Sigmoid colon (tissue), 7 donors: ENCODE measurements around the gene ORC1. TPM values are rescaled to one million over a fixed set of nuclear protein-coding genes. Genes with fewer than 3 reads are reported as not detected.
A peak's percentile ranks its signal among the peaks of the same experiment; 100 is the strongest.
"Not testable (repeated sequence)": the region's sequence is repeated elsewhere in the genome, so short reads cannot be mapped to it uniquely, and the experiment has no call there.

Experiments used
- DNase-seq: peaks from one replicate; pipeline ENCODE4 v3.0.0-alpha.2; 2019
- H3K27ac ChIP-seq, 4 donors: fragments of 200-600 bp; sonication (generic); one replicate each; pipeline ENCODE4 v1.5.1; 2016 to 2019; ENCODE audit warnings: mild to moderate bottlenecking in 1 of 4
- H3K27me3 ChIP-seq, 3 donors: fragments of 200-600 bp; sonication (generic); one replicate each; pipeline ENCODE4 v1.5.1; 2019; ENCODE audit warnings: mild to moderate bottlenecking in 1 of 3
- H3K36me3 ChIP-seq, 4 donors: fragments of 200-600 bp; sonication (generic); one replicate each; pipeline ENCODE4 v1.5.1; 2016 to 2019
- H3K4me1 ChIP-seq, 4 donors: fragments of 200-600 bp; sonication (generic); one replicate each; pipeline ENCODE4 v1.5.1; 2017 to 2019
- H3K4me3 ChIP-seq, 4 donors: fragments of 200-600 bp; sonication (generic); one replicate each; pipeline ENCODE4 v1.5.1; 2017 to 2019; ENCODE audit warnings: mild to moderate bottlenecking in 2 of 4, moderate library complexity in 1 of 4
- H3K9me3 ChIP-seq, 4 donors: fragments of 200-600 bp in 3 of 4; sonication (generic) in 3 of 4; one replicate each; pipeline versions ENCODE4 v1.5.1 to v1.6.1; 2013 to 2019
- CTCF ChIP-seq, 4 experiments: fragments of 450-650 bp in 3 of 4; fragments of 200-600 bp in 1 of 4; IDR thresholded peaks; one replicate each; pipeline ENCODE4 v1.5.1; 2016 to 2019; ENCODE audit warnings: antibody characterized with exemption in 4 of 4, mild to moderate bottlenecking in 3 of 4, moderate library complexity in 2 of 4
- EP300 ChIP-seq, 4 donors: sonication (generic); formaldehyde crosslinking; IDR thresholded peaks; one replicate each; pipeline ENCODE4 v1.6.1; 2017; ENCODE audit warnings: antibody characterized with exemption in 4 of 4
- POLR2A ChIP-seq, 2 donors: fragments of 450-650 bp; IDR thresholded peaks; one replicate each; pipeline ENCODE4 v1.6.1; 2016; ENCODE audit warnings: antibody characterized with exemption in 2 of 2, mild to moderate bottlenecking in 2 of 2, moderate library complexity in 2 of 2
- POLR2AphosphoS5 ChIP-seq, 4 donors: sonication (generic); formaldehyde crosslinking; IDR thresholded peaks; one replicate each; pipeline ENCODE4 v1.6.1; 2017; ENCODE audit warnings: antibody characterized with exemption in 4 of 4
- WGBS, 2 donors: extraction: QIAGEN DNeasy Blood & Tissue Kit; methylation state at CpG; one replicate each; pipeline ENCODE4 v1.1.7; 2013; 5-methylcytosine and 5-hydroxymethylcytosine counted together
- intact Hi-C: fragments of 100-400 bp; cut with DNase I; formaldehyde crosslinking; loops from one replicate; pipeline ENCODE4 v1.15.1; 2023
- polyA plus RNA-seq, 3 donors: library from polyadenylated mRNA; stranded (reverse); fragments of 200-250 nt; gene quantifications; one replicate each; pipeline ENCODE4 v1.2.3, GENCODE V29; 2013
- total RNA-seq, 4 donors: library from RNA; depleted of rRNA; stranded (reverse); fragments of >200 nt; gene quantifications; one replicate each; pipeline ENCODE4 v1.1.0, GENCODE V29; 2016
- donor health status: healthy with polysubstance abuse.
- donor health status: Bipolar disorder and iron deficiency.
- donor health status: healthy.

Gene ORC1
- total and polyA plus RNA-seq, 7 donors: 0.36 to 6.1 (median 1.2) TPM; not detected in 2

- no peaks in the 10 kb centered on the region for H3K4me1 ChIP-seq
- no peaks in the 10 kb centered on the region for H3K9me3 ChIP-seq
- WGBS, 2 donors: 95% methylated on average over 3 of the region's 3 CpGs
- intact Hi-C loops: no loop called here
- TF ChIP-seq CTCF (IDR thresholded peaks at IDR 0.05) (no peak), POLR2A (IDR thresholded peaks at IDR 0.05) (no peak), POLR2AphosphoS5 (IDR thresholded peaks at IDR 0.05) (no peak), EP300 (IDR thresholded peaks at IDR 0.05) (no peak)
- no peaks in the 10 kb centered on the region for H3K36me3 ChIP-seq
- DNase-seq: no peak
- H3K27me3 ChIP-seq: no peaks in the 10 kb centered on the region
- no peak overlapping the region for H3K4me3 ChIP-seq
- H3K27ac ChIP-seq: no peak overlapping the region
Observed at GRCh38 chr1:52385376-52385775, 18.8 kb downstream of the ORC1 start.

GRCh38 chr1:52369851-52370250 is 34.4 kb downstream of the ORC1 start:
- not testable (repeated sequence) for H3K36me3 ChIP-seq, H3K27me3 ChIP-seq, H3K4me3 ChIP-seq, H3K27ac ChIP-seq, H3K9me3 ChIP-seq, DNase-seq
- WGBS, 2 donors: 75 to 83% methylated on average over 1 of the region's 1 CpG
- peaks cover 0 to 17% (median 13%) of the 10 kb centered on the region in 4 donors for H3K4me1 ChIP-seq
- intact Hi-C loops: loop anchor here (5.0 kb wide), 1 partner anchor 228 kb away; the partner anchor contains the start of gene ZFYVE9

- intact Hi-C loops: loop anchor here (5.0 kb wide), 1 partner anchor 226 kb away; the partner anchor contains the start of gene ZFYVE9
- TF ChIP-seq POLR2AphosphoS5 (IDR thresholded peaks at IDR 0.05): no peak
- TF ChIP-seq CTCF (IDR thresholded peaks at IDR 0.05): no peak
- TF ChIP-seq EP300 (IDR thresholded peaks at IDR 0.05): no peak
- TF ChIP-seq POLR2A (IDR thresholded peaks at IDR 0.05): no peak
- Histone ChIP-seq H3K4me1 (peaks cover 0 to 24% (median 21%) of the 10 kb centered on the region in 4 donors), H3K36me3 (no peaks in the 10 kb centered on the region), H3K4me3 (peak overlapping the region; percentile 2 to 46 (median 39)), H3K9me3 (no peaks in the 10 kb centered on the region), H3K27ac (peak overlapping the region in 1 of 4 donors; percentile 39), H3K27me3 (no peaks in the 10 kb centered on the region)
- DNase-seq: no peak
- 3 to 8% methylated on average over 51 of the region's 51 CpGs for WGBS, 2 donors
Observed at GRCh38 chr1:52368383-52369172, 35.6 kb downstream of the ORC1 start.

- 90 to 96% methylated on average over 5 of the region's 5 CpGs for WGBS, 2 donors
- no peak for DNase-seq
- TF ChIP-seq POLR2A (IDR thresholded peaks at IDR 0.05): no peak
- TF ChIP-seq POLR2AphosphoS5 (IDR thresholded peaks at IDR 0.05): no peak
- no peak for TF ChIP-seq CTCF (IDR thresholded peaks at IDR 0.05)
- no peak for TF ChIP-seq EP300 (IDR thresholded peaks at IDR 0.05)
- H3K9me3 ChIP-seq: no peaks in the 10 kb centered on the region
- intact Hi-C loops: loop anchor here (1.0 to 5.0 kb wide), 2 partner anchors 37 to 225 kb away; partner anchors contain the start of genes ORC1, PRPF38A and ZFYVE9
- H3K36me3 ChIP-seq: peaks cover 3 to 7% (median 6%) of the 10 kb centered on the region in 4 donors
- peaks cover 0 to 24% (median 21%) of the 10 kb centered on the region in 4 donors for H3K4me1 ChIP-seq
- H3K27ac ChIP-seq: no peak overlapping the region
- H3K4me3 ChIP-seq: no peak overlapping the region
- H3K27me3 ChIP-seq: no peaks in the 10 kb centered on the region
Observed at GRCh38 chr1:52367272-52367671, 37.0 kb downstream of the ORC1 start.

GRCh38 chr1:52366517-52366827 is 37.8 kb downstream of the ORC1 start:
- peaks cover 0 to 24% (median 21%) of the 10 kb centered on the region in 4 donors for H3K4me1 ChIP-seq
- intact Hi-C loops: loop anchor here (5.0 kb wide), 1 partner anchor 224 kb away; the partner anchor contains the start of gene ZFYVE9
- no peaks in the 10 kb centered on the region for H3K27me3 ChIP-seq
- peak overlapping the region; percentile 80 to 96 (median 95) for H3K4me3 ChIP-seq
- 17 to 21% methylated on average over 8 of the region's 8 CpGs for WGBS, 2 donors
- H3K27ac ChIP-seq: peak overlapping the region; percentile 93 to 96 (median 94)
- TF ChIP-seq POLR2A (IDR thresholded peaks at IDR 0.05): no peak
- TF ChIP-seq POLR2AphosphoS5 (IDR thresholded peaks at IDR 0.05): no peak
- no peak for TF ChIP-seq EP300 (IDR thresholded peaks at IDR 0.05)
- no peak for TF ChIP-seq CTCF (IDR thresholded peaks at IDR 0.05)
- no peaks in the 10 kb centered on the region for H3K9me3 ChIP-seq
- peaks cover 7 to 15% (median 14%) of the 10 kb centered on the region in 4 donors for H3K36me3 ChIP-seq
- no peak for DNase-seq
